Measurements from ENCODE around the gene SNX8. TPM values are rescaled to one million over a fixed set of nuclear protein-coding genes. Genes with fewer than 3 reads are reported as not detected.

The SNX8 gene
- total and polyA plus RNA-seq, 4 donors, result 8.7 to 20.8 (median 14.8) TPM

DNA sequence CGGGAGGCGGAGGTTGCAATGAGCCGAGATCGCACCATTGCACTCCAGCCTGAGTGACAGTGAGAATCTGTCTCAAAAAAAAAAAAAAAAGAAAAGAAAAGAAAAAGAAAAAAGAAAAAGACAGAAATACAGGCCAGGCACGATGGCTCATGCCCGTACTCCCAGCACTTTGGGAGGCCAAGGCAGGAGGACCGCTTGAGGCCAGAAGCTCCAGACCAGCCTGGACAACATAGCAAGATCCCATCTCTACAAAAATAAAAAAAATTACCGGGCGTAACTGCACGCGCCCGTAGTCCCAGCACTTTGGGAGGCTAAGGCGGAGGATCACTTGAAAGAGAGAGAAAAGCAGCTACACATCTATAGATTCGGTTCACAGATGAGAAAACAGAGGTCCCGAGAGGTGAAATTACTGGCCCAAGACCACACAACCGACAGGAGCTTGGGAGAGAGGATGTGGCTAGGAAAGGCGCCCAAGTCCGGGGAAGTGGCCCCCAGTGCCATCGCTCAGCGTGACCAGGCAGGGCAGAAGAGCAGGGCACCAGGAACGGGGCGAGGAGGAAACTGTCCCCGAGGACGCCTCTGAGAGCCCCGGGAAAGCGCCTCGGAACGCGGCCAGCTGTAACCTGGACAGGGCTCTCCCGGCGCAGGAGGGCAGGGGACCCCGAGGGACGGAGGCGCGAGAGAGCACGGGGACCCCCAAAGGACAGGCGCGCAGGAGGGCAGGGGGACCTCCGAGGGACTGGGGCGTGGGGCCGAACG lies 612 bp downstream of the SNX8 start:
- peak overlapping the region; percentile 59 to 77 for H3K27ac ChIP-seq (ENCODE audit: low read depth in 1 of 2, low read length in 2 of 2)
- no peaks in the 10 kb centered on the region for H3K27me3 ChIP-seq (ENCODE audit: control insufficient read depth in 4 of 4, insufficient read depth in 4 of 4, low read length in 3 of 4)
- peak overlapping the region; percentile 28 to 48 for H3K9ac ChIP-seq (ENCODE audit: low read depth in 1 of 2, low read length in 2 of 2)
- WGBS, result 23% methylated on average over 42 of the region's 42 CpGs
- TF ChIP-seq YY1 (IDR thresholded peaks at IDR 0.05) (no peak), TAF1 (conservative IDR thresholded peaks at IDR 0.05) (no peak), FOXA2 (IDR thresholded peaks at IDR 0.05) (no peak), HNF4A (conservative IDR thresholded peaks at IDR 0.05) (no peak), SP1 (IDR thresholded peaks at IDR 0.05) (no peak), JUND (IDR thresholded peaks at IDR 0.05) (no peak), NR2F2 (IDR thresholded peaks at IDR 0.05) (no peak), RXRA (IDR thresholded peaks at IDR 0.05) (no peak), RAD21 (IDR thresholded peaks at IDR 0.05) (no peak)
- TF ChIP-seq, protein P1, sequence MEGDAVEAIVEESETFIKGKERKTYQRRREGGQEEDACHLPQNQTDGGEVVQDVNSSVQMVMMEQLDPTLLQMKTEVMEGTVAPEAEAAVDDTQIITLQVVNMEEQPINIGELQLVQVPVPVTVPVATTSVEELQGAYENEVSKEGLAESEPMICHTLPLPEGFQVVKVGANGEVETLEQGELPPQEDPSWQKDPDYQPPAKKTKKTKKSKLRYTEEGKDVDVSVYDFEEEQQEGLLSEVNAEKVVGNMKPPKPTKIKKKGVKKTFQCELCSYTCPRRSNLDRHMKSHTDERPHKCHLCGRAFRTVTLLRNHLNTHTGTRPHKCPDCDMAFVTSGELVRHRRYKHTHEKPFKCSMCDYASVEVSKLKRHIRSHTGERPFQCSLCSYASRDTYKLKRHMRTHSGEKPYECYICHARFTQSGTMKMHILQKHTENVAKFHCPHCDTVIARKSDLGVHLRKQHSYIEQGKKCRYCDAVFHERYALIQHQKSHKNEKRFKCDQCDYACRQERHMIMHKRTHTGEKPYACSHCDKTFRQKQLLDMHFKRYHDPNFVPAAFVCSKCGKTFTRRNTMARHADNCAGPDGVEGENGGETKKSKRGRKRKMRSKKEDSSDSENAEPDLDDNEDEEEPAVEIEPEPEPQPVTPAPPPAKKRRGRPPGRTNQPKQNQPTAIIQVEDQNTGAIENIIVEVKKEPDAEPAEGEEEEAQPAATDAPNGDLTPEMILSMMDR (IDR thresholded peaks at IDR 0.05; ENCODE audit: low read depth, low read length, missing input control), result no peak
- TF ChIP-seq, protein P2, sequence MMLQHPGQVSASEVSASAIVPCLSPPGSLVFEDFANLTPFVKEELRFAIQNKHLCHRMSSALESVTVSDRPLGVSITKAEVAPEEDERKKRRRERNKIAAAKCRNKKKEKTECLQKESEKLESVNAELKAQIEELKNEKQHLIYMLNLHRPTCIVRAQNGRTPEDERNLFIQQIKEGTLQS (IDR thresholded peaks at IDR 0.05), result no peak
- TF ChIP-seq, protein P3, sequence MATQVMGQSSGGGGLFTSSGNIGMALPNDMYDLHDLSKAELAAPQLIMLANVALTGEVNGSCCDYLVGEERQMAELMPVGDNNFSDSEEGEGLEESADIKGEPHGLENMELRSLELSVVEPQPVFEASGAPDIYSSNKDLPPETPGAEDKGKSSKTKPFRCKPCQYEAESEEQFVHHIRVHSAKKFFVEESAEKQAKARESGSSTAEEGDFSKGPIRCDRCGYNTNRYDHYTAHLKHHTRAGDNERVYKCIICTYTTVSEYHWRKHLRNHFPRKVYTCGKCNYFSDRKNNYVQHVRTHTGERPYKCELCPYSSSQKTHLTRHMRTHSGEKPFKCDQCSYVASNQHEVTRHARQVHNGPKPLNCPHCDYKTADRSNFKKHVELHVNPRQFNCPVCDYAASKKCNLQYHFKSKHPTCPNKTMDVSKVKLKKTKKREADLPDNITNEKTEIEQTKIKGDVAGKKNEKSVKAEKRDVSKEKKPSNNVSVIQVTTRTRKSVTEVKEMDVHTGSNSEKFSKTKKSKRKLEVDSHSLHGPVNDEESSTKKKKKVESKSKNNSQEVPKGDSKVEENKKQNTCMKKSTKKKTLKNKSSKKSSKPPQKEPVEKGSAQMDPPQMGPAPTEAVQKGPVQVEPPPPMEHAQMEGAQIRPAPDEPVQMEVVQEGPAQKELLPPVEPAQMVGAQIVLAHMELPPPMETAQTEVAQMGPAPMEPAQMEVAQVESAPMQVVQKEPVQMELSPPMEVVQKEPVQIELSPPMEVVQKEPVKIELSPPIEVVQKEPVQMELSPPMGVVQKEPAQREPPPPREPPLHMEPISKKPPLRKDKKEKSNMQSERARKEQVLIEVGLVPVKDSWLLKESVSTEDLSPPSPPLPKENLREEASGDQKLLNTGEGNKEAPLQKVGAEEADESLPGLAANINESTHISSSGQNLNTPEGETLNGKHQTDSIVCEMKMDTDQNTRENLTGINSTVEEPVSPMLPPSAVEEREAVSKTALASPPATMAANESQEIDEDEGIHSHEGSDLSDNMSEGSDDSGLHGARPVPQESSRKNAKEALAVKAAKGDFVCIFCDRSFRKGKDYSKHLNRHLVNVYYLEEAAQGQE (IDR thresholded peaks at IDR 0.05), result no peak
- no peaks in the 10 kb centered on the region for H3K36me3 ChIP-seq (ENCODE audit: control insufficient read depth in 4 of 4, insufficient read depth in 3 of 4, low read depth in 1 of 4, low read length in 3 of 4)
- peak overlapping the region; percentile 85 to 91 (median 88) for H3K4me3 ChIP-seq (ENCODE audit: low read depth in 1 of 3, low read length in 3 of 3)
- peak; percentile 52 for DNase-seq (ENCODE audit: low spot score)
- H3K9me3 ChIP-seq (ENCODE audit: control insufficient read depth in 4 of 4, low read length in 3 of 4), result no peaks in the 10 kb centered on the region
- H3K4me1 ChIP-seq (ENCODE audit: control insufficient read depth in 4 of 4, insufficient read depth in 4 of 4, low read length in 3 of 4), result peaks cover 0 to 10% (median 5%) of the 10 kb centered on the region in 4 donors

DNA sequence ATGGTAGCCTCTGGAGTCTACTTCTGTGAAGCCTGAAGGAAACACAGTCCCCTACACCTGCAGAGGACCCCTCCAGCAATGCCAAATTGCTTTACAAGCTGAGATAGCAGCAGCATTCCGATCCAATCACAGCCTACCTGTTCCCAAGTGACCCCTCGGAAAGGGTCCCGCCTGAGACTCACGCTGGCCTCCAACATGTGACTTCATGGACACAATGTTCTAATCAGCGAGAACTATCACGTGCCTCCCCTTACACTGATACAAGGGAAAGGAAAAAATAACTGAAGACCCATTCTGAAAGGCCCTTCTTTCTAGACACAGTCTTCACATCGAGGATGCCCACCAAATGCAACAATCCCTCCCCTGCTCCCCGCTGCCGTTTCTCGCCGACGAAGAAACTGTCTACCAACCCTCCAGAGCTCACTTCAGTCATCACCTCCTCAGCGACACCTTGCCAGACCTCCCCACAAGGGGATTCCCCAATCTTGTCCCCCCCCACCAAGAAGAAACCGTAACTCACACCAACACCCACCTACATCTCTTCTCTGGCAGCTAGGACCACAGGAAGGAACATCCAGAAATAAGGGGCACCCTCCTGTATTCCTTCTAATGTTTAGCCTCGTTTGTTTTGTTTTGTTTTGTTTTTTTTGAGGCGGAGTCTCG lies 1.8 kb downstream of the SNX8 start:
- H3K27me3 ChIP-seq (ENCODE audit: control insufficient read depth in 4 of 4, insufficient read depth in 4 of 4, low read length in 3 of 4), result no peaks in the 10 kb centered on the region
- no peaks in the 10 kb centered on the region for H3K9me3 ChIP-seq (ENCODE audit: control insufficient read depth in 4 of 4, low read length in 3 of 4)
- no peak overlapping the region for H3K4me3 ChIP-seq (ENCODE audit: low read depth in 1 of 3, low read length in 3 of 3)
- H3K27ac ChIP-seq (ENCODE audit: low read depth in 1 of 2, low read length in 2 of 2), result peak overlapping the region in 1 of 2 donors; percentile 46
- 85% methylated on average over 17 of the region's 17 CpGs for WGBS
- DNase-seq (ENCODE audit: low spot score), result no peak
- H3K9ac ChIP-seq (ENCODE audit: low read depth in 1 of 2, low read length in 2 of 2), result no peak overlapping the region
- no peaks in the 10 kb centered on the region for H3K36me3 ChIP-seq (ENCODE audit: control insufficient read depth in 4 of 4, insufficient read depth in 3 of 4, low read depth in 1 of 4, low read length in 3 of 4)
- peaks cover 0 to 10% (median 5%) of the 10 kb centered on the region in 4 donors for H3K4me1 ChIP-seq (ENCODE audit: control insufficient read depth in 4 of 4, insufficient read depth in 4 of 4, low read length in 3 of 4)
- no peak for TF ChIP-seq RXRA (IDR thresholded peaks at IDR 0.05)
- TF ChIP-seq, protein P2 (IDR thresholded peaks at IDR 0.05), result no peak
- TF ChIP-seq JUND (IDR thresholded peaks at IDR 0.05), result no peak
- no peak for TF ChIP-seq TAF1 (conservative IDR thresholded peaks at IDR 0.05)
- TF ChIP-seq GABPA (IDR thresholded peaks at IDR 0.05 in 1 of 2, conservative IDR thresholded peaks at IDR 0.05 in 1 of 2), result no peak
- TF ChIP-seq NR2F2 (IDR thresholded peaks at IDR 0.05), result no peak
- TF ChIP-seq, protein P4, sequence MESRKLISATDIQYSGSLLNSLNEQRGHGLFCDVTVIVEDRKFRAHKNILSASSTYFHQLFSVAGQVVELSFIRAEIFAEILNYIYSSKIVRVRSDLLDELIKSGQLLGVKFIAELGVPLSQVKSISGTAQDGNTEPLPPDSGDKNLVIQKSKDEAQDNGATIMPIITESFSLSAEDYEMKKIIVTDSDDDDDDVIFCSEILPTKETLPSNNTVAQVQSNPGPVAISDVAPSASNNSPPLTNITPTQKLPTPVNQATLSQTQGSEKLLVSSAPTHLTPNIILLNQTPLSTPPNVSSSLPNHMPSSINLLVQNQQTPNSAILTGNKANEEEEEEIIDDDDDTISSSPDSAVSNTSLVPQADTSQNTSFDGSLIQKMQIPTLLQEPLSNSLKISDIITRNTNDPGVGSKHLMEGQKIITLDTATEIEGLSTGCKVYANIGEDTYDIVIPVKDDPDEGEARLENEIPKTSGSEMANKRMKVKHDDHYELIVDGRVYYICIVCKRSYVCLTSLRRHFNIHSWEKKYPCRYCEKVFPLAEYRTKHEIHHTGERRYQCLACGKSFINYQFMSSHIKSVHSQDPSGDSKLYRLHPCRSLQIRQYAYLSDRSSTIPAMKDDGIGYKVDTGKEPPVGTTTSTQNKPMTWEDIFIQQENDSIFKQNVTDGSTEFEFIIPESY (IDR thresholded peaks at IDR 0.05), result no peak
- TF ChIP-seq, protein P1 (IDR thresholded peaks at IDR 0.05; ENCODE audit: low read depth, low read length, missing input control), result no peak
- no peak for TF ChIP-seq SP1 (IDR thresholded peaks at IDR 0.05)
- no peak for TF ChIP-seq HNF4A (conservative IDR thresholded peaks at IDR 0.05)
- no peak for TF ChIP-seq FOXA1 (IDR thresholded peaks at IDR 0.05)
- TF ChIP-seq, protein P5, sequence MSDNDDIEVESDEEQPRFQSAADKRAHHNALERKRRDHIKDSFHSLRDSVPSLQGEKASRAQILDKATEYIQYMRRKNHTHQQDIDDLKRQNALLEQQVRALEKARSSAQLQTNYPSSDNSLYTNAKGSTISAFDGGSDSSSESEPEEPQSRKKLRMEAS (IDR thresholded peaks at IDR 0.05), result no peak
- TF ChIP-seq EGR1 (IDR thresholded peaks at IDR 0.05; ENCODE audit: low read depth in 2 of 2), result no peak

Data from liver (tissue), 9 donors.